HepG2 (cell line): ENCODE results near the gene RASL10B. TPM values are rescaled to one million over a fixed set of nuclear protein-coding genes. Genes with fewer than 3 reads are reported as not detected.

Experiments
- ATAC-seq: fragments of 200-7000 bp; cut with Tn5 transposase; 3 replicates; pipeline ENCODE4 v1.9.1; 2020; ENCODE audit warnings: mild to moderate bottlenecking, moderate library complexity
- BruUV-seq: library from RNA; stranded (reverse); fragments of 400-500 nt; replicated peaks from 2 replicates; lab custom pipeline; 2021; lab: Mats Ljungman, UMichigan
- CTCF ChIA-PET: fragments of 300-600 bp; formaldehyde crosslinking; extraction: SDS; loops from one replicate; lab custom pipeline; 2021; ENCODE audit warnings: low total read pairs, inconsistent platforms, low intra/inter-chr PET ratio; lab: Yijun Ruan, JAX
- POLR2A ChIA-PET: fragments of 350-600 bp; sonication (Branson Sonifier 250); formaldehyde crosslinking; loops from one replicate; lab custom pipeline; 2020; ENCODE audit warnings: antibody characterized with exemption, inconsistent platforms; lab: Yijun Ruan, JAX
- DNase-seq: peaks from one replicate; pipeline ENCODE4 v3.0.0-alpha.2; 2015; ENCODE audit warnings: low spot score
- FAIRE-seq: peaks from 3 replicates; lab custom pipeline; 2011; peaks lifted over from hg19 to GRCh38; lab: Jason Lieb, UNC
- H2AFZ ChIP-seq: one replicate; pipeline ENCODE4 v1.6.1; 2011; ENCODE audit warnings: low read length, inconsistent platforms
- H3K27ac ChIP-seq: fragments of 300-600 bp; 3 replicates; pipeline ENCODE4 v1.8.0; 2011; ENCODE audit warnings: mixed run types, mild to moderate bottlenecking, mixed read lengths, low read length, inconsistent platforms; ENCODE audit not compliant: insufficient read depth; ENCODE audit errors: extremely low read length
- H3K27me3 ChIP-seq, 2 experiments: fragments of 200-600 bp in 1 of 2; 2 replicates in 1 of 2; 3 replicates in 1 of 2; pipeline versions ENCODE4 v1.6.0 to v1.8.0; 2011; ENCODE audit warnings: low read length in 2 of 2, mild to moderate bottlenecking in 2 of 2, moderate library complexity in 2 of 2, inconsistent platforms in 1 of 2; ENCODE audit not compliant: insufficient read depth in 2 of 2, control insufficient read depth in 1 of 2
- H3K36me3 ChIP-seq, 2 experiments: fragments of 200-600 bp in 1 of 2; replicated peaks in 1 of 2; 2 replicates in 1 of 2; 3 replicates in 1 of 2; pipeline versions ENCODE4 v1.5.1 to v1.8.0; 2011; ENCODE audit warnings: low read length in 2 of 2, inconsistent platforms in 1 of 2; ENCODE audit not compliant: insufficient read depth in 2 of 2, control insufficient read depth in 1 of 2
- H3K4me1 ChIP-seq: 2 replicates; pipeline ENCODE4 v1.5.1; 2012; ENCODE audit warnings: low read length, inconsistent platforms; ENCODE audit not compliant: insufficient read depth
- H3K4me2 ChIP-seq: 2 replicates; pipeline ENCODE4 v1.6.0; 2011; ENCODE audit warnings: low read depth, low read length, inconsistent platforms
- H3K4me3 ChIP-seq, 3 experiments: fragments of 200-600 bp in 1 of 3; sonication (generic), shearing (Covaris generic) in 1 of 3; replicated peaks in 1 of 3; 2 replicates each; pipeline ENCODE4 v1.5.1; 2011 to 2016; ENCODE audit warnings: low read length in 3 of 3, inconsistent platforms in 2 of 3, low read depth in 2 of 3, mild to moderate bottlenecking in 2 of 3, control low read depth in 1 of 3, mixed read lengths in 1 of 3; ENCODE audit not compliant: insufficient read depth in 1 of 3
- H3K79me2 ChIP-seq: one replicate; pipeline ENCODE4 v1.6.1; 2011; ENCODE audit warnings: low read length, inconsistent platforms; ENCODE audit not compliant: insufficient read depth
- H3K9ac ChIP-seq: 2 replicates; pipeline ENCODE4 v1.6.0; 2011; ENCODE audit warnings: mild to moderate bottlenecking, low read depth, low read length, inconsistent platforms; ENCODE audit not compliant: insufficient read depth
- H3K9me3 ChIP-seq: 2 replicates; pipeline ENCODE4 v1.5.1; 2012; ENCODE audit warnings: mild to moderate bottlenecking, low read length
- H4K20me1 ChIP-seq: 2 replicates; pipeline ENCODE4 v1.6.0; 2011; ENCODE audit warnings: inconsistent platforms, mild to moderate bottlenecking, low read length, moderate library complexity; ENCODE audit not compliant: insufficient read depth
- MNT ChIP-seq: fragments of 450-650 bp; IDR thresholded peaks from 2 replicates; pipeline ENCODE4 v1.6.1; 2016
- ZBTB2 ChIP-seq: sonication (generic); formaldehyde crosslinking; IDR thresholded peaks from 2 replicates; pipeline ENCODE4 v1.8.0; 2022; ENCODE audit warnings: low read depth, missing genetic modification reagents
- WGBS: methylation state at CpG from one replicate; pipeline ENCODE4 v1.1.6; 2017; ENCODE audit warnings: low lambda C conversion rate; 5-methylcytosine and 5-hydroxymethylcytosine counted together
- in situ Hi-C: cut with HindIII; loops from 2 replicates; pipeline ENCODE4 v1.10.0; 2017; ENCODE audit warnings: low pct_unique_long_range_greater_than_20kb; ENCODE audit not compliant: extremely low pct_ligation_motif_present
- intact Hi-C: fragments of 100-400 bp; cut with micrococcal nuclease; formaldehyde crosslinking; loops from one replicate; pipeline ENCODE4 v1.10.0; 2022; ENCODE audit not compliant: unreplicated experiment
- polyA plus RNA-seq, 8 experiments: library from polyadenylated mRNA; depleted of rRNA in 3 of 8; stranded (reverse) in 7 of 8; unstranded in 1 of 8; fragments of >200 nt; fragmentation: Illumina TruSeq in 4 of 8; extraction: Trizol in 4 of 8; gene quantifications; 2 replicates each; pipeline versions ENCODE4 v1.2.1 to v1.2.3, GENCODE V29; 2011 to 2016; ENCODE audit warnings: low read depth in 4 of 8, missing spikeins in 1 of 8, mixed read lengths in 1 of 8; ENCODE audit not compliant: insufficient read depth in 1 of 8
- total RNA-seq, 5 experiments: library from RNA; depleted of rRNA; stranded (reverse); fragments of >200 nt; fragmentation: Illumina TruSeq; extraction: Trizol; gene quantifications; 2 replicates each; pipeline ENCODE4 v1.2.3, GENCODE V29; 2016; ENCODE audit warnings: low read depth in 1 of 5
- TF ChIP-seq, protein P1 (sequence below): sonication (generic); formaldehyde crosslinking; IDR thresholded peaks from 2 replicates; pipeline ENCODE4 v1.4.0; 2020; ENCODE audit warnings: missing genetic modification reagents, borderline replicate concordance
- TF ChIP-seq, protein P2 (sequence below): sonication (generic); formaldehyde crosslinking; IDR thresholded peaks from 2 replicates; pipeline ENCODE4 v1.4.0; 2020; ENCODE audit warnings: mild to moderate bottlenecking, missing genetic modification reagents, borderline replicate concordance

The RASL10B gene
- total and polyA plus RNA-seq, 2 of the 13 experiments (the other 11 are each of a cell fraction or from before 2014, with no cell fraction given) = 8.8 to 11.0 TPM

DNA sequence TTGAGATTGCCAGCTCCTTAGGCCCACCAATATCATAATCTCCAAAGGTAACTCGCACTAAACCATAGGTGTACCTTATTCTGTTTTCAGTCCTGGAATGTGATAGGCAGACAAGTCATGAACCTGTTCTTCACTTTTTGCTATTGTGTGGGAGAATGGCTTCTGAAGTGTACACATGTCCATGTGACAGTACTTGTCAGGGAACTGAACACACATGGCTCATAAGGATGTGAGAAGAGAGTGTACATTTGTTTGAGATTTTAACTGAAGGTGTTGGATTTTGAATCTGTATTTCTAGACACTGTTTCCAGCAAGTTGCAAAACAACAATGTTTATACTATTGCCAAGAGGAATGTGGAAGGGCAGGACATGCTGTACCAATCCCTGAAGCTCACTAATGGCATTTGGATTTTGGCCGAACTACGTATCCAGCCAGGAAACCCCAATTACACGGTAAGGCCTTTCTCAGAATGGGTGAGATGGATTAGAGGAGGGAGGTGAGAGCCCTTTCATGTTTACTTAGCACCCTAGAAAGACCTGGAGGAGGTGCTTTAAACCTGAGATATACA is 14.5 kb upstream of the RASL10B start:
- WGBS = 92% methylated on average over 4 of the region's 4 CpGs
- BruUV-seq = no TSS peak
- in situ Hi-C loops (loop anchor here (25.0 kb wide), 1 partner anchor 95 kb away; the partner anchor contains the start of gene TAF15), intact Hi-C loops (no loop called here)
- no peak for FAIRE-seq
- POLR2A ChIA-PET = no interaction called here
- H3K4me3 ChIP-seq = no peak overlapping the region
- H3K79me2 ChIP-seq = no peaks in the 10 kb centered on the region
- no peak overlapping the region for H3K4me2 ChIP-seq
- TF ChIP-seq, protein P1, sequence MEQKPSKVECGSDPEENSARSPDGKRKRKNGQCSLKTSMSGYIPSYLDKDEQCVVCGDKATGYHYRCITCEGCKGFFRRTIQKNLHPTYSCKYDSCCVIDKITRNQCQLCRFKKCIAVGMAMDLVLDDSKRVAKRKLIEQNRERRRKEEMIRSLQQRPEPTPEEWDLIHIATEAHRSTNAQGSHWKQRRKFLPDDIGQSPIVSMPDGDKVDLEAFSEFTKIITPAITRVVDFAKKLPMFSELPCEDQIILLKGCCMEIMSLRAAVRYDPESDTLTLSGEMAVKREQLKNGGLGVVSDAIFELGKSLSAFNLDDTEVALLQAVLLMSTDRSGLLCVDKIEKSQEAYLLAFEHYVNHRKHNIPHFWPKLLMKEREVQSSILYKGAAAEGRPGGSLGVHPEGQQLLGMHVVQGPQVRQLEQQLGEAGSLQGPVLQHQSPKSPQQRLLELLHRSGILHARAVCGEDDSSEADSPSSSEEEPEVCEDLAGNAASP (CRISPR knock-in tag) = no peak
- TF ChIP-seq, protein P2, sequence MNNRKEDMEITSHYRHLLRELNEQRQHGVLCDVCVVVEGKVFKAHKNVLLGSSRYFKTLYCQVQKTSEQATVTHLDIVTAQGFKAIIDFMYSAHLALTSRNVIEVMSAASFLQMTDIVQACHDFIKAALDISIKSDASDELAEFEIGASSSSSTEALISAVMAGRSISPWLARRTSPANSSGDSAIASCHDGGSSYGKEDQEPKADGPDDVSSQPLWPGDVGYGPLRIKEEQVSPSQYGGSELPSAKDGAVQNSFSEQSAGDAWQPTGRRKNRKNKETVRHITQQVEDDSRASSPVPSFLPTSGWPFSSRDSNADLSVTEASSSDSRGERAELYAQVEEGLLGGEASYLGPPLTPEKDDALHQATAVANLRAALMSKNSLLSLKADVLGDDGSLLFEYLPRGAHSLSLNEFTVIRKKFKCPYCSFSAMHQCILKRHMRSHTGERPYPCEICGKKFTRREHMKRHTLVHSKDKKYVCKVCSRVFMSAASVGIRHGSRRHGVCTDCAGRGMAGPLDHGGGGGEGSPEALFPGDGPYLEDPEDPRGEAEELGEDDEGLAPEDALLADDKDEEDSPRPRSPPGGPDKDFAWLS (CRISPR knock-in tag) = no peak
- TF ChIP-seq MNT = peak; percentile 89
- TF ChIP-seq ZBTB2 (CRISPR knock-in tag) = no peak
- no peak overlapping the region for H3K9ac ChIP-seq
- CTCF ChIA-PET = no interaction called here
- H3K36me3 ChIP-seq = peaks cover 4 to 34% of the 10 kb centered on the region in 2 experiments; a peak in 3 of 5 replicates
- ATAC-seq = no peak
- no peaks in the 10 kb centered on the region for H3K27me3 ChIP-seq
- H3K4me1 ChIP-seq = peaks cover 16% of the 10 kb centered on the region
- no peak overlapping the region for H3K27ac ChIP-seq
- no peaks in the 10 kb centered on the region for H4K20me1 ChIP-seq
- H3K9me3 ChIP-seq = no peaks in the 10 kb centered on the region
- no peak for DNase-seq
- no peak overlapping the region for H2AFZ ChIP-seq
